ENCODE data around the gene ADGRV1.

DNA sequence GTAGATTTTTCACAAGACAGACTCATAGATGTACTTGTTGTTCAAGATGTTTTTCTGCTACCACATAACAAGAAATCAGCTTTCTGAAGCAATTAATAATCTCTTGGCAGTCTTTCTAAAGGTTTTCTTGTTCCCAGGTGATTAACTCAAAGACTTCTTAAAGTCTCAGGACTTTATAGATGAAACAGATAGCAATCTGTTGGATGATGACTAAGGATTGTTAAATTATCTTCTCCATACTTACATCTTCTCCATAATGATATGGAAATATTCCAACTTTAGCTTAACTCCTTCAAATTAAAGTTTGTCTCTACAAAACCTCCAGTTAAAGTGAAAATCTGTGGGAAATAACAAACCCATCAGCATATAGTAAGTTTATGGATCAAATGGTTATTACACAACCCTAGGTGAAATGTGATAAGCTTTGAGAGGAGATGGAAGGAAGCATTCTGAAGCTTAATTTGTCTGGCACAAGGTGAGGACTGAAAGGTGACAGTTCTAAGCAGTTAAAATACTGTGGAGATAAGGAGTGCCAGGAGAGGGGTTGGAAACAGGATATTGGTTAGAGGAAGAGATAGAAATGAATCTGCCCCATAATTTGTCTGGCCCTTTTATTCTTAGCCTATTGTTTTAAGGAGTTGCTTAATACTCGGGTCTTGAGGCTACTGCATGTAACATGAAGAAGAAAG lies 326.7 kb downstream of the ADGRV1 start:
- TF ChIP-seq ZNF184 (CRISPR knock-in tag; IDR thresholded peaks at IDR 0.05) (no peak), IRF2 (CRISPR knock-in tag; IDR thresholded peaks at IDR 0.05) (no peak), BHLHE40 (IDR thresholded peaks at IDR 0.05; ENCODE audit: low read length) (no peak), NFYB (IDR thresholded peaks at IDR 0.05; ENCODE audit: extremely low read depth, insufficient read length) (no peak), NR2C2 (CRISPR knock-in tag; IDR thresholded peaks at IDR 0.05) (no peak), NR2C2 (tag; IDR thresholded peaks at IDR 0.05) (no peak), BRCA1 (IDR thresholded peaks at IDR 0.05) (no peak), BRCA1 (CRISPR knock-in tag; IDR thresholded peaks at IDR 0.05) (no peak)
- TF ChIP-seq, protein P1, sequence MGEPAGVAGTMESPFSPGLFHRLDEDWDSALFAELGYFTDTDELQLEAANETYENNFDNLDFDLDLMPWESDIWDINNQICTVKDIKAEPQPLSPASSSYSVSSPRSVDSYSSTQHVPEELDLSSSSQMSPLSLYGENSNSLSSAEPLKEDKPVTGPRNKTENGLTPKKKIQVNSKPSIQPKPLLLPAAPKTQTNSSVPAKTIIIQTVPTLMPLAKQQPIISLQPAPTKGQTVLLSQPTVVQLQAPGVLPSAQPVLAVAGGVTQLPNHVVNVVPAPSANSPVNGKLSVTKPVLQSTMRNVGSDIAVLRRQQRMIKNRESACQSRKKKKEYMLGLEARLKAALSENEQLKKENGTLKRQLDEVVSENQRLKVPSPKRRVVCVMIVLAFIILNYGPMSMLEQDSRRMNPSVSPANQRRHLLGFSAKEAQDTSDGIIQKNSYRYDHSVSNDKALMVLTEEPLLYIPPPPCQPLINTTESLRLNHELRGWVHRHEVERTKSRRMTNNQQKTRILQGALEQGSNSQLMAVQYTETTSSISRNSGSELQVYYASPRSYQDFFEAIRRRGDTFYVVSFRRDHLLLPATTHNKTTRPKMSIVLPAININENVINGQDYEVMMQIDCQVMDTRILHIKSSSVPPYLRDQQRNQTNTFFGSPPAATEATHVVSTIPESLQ (CRISPR knock-in tag; IDR thresholded peaks at IDR 0.05), result no peak
- TF ChIP-seq, protein P2, sequence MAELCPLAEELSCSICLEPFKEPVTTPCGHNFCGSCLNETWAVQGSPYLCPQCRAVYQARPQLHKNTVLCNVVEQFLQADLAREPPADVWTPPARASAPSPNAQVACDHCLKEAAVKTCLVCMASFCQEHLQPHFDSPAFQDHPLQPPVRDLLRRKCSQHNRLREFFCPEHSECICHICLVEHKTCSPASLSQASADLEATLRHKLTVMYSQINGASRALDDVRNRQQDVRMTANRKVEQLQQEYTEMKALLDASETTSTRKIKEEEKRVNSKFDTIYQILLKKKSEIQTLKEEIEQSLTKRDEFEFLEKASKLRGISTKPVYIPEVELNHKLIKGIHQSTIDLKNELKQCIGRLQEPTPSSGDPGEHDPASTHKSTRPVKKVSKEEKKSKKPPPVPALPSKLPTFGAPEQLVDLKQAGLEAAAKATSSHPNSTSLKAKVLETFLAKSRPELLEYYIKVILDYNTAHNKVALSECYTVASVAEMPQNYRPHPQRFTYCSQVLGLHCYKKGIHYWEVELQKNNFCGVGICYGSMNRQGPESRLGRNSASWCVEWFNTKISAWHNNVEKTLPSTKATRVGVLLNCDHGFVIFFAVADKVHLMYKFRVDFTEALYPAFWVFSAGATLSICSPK (IDR thresholded peaks at IDR 0.05; ENCODE audit: borderline replicate concordance), result no peak

Data from K562 (cell line).